GM20000 (cell line): ENCODE measurements around the gene HIVEP2.

Experiments
- DNase-seq: peaks from one replicate; pipeline ENCODE4 v3.0.0; 2012; ENCODE audit warnings: low spot score
- CTCF ChIP-seq: IDR thresholded peaks from 2 replicates; pipeline ENCODE4 v1.5.1; 2012; ENCODE audit warnings: mild to moderate bottlenecking, control low read depth; ENCODE audit errors: extremely low read depth, missing control alignments

The HIVEP2 gene

GRCh38 chr6:142822383-142822782, 122.6 kb downstream of the HIVEP2 start:
- DNase-seq = peak; percentile 51
- TF ChIP-seq CTCF = no peak

GRCh38 chr6:142821860-142822259, 123.1 kb downstream of the HIVEP2 start:
- no peak for TF ChIP-seq CTCF
- DNase-seq = no peak

- DNase-seq = no peak
- no peak for TF ChIP-seq CTCF
Observed at GRCh38 chr6:142821164-142821716, 123.7 kb downstream of the HIVEP2 start.

GRCh38 chr6:142820338-142821051, 124.5 kb downstream of the HIVEP2 start:
- no peak for TF ChIP-seq CTCF
- DNase-seq = no peak

- TF ChIP-seq CTCF = no peak
- peak; percentile 44 for DNase-seq
Observed at GRCh38 chr6:142819603-142820337, 125.2 kb downstream of the HIVEP2 start.

GRCh38 chr6:142816486-142816885, 128.5 kb downstream of the HIVEP2 start:
- TF ChIP-seq CTCF = no peak

GRCh38 chr6:142816031-142816430, 128.9 kb downstream of the HIVEP2 start:
- TF ChIP-seq CTCF = no peak
- no peak for DNase-seq

More at GRCh38 chr6:142816486-142816885, 128.5 kb downstream of the HIVEP2 start:
- DNase-seq = no peak
